GM19452 (cell line): ENCODE measurements around the gene POU3F3.

Experiments used
- ATAC-seq: cut with Tn5 transposase; IDR thresholded peaks from one replicate; pipeline ENCODE4 v1.9.1; 2021; ENCODE audit not compliant: unreplicated experiment

POU3F3 gene

GRCh38 chr2:104846786-104847585, 6.9 kb upstream of the POU3F3 start:
- ATAC-seq = no peak

- ATAC-seq = no peak
Observed at GRCh38 chr2:104847586-104848160, 6.2 kb upstream of the POU3F3 start.

- ATAC-seq = no peak
Observed at GRCh38 chr2:104848526-104848925, 5.4 kb upstream of the POU3F3 start.

GRCh38 chr2:104849101-104849500, 4.8 kb upstream of the POU3F3 start:
- no peak for ATAC-seq

- ATAC-seq = peak; percentile 46
Observed at GRCh38 chr2:104849618-104850141, 4.2 kb upstream of the POU3F3 start.

GRCh38 chr2:104850361-104851290, 3.3 kb upstream of the POU3F3 start:
- ATAC-seq = no peak

- no peak for ATAC-seq
Observed at GRCh38 chr2:104851291-104852089, 2.4 kb upstream of the POU3F3 start.

GRCh38 chr2:104852090-104852666, 1.7 kb upstream of the POU3F3 start:
- no peak for ATAC-seq

GRCh38 chr2:104854498-104855220, 744 bp downstream of the POU3F3 start:
- ATAC-seq = no peak

GRCh38 chr2:104855221-104856085, 1.5 kb downstream of the POU3F3 start:
- no peak for ATAC-seq

- no peak for ATAC-seq
Observed at GRCh38 chr2:104856086-104856972, 2.4 kb downstream of the POU3F3 start.

GRCh38 chr2:104856973-104857261, 3.0 kb downstream of the POU3F3 start:
- ATAC-seq = no peak

GRCh38 chr2:104857262-104858005, 3.5 kb downstream of the POU3F3 start:
- no peak for ATAC-seq

- ATAC-seq = no peak
Observed at GRCh38 chr2:104858006-104858978, 4.4 kb downstream of the POU3F3 start.

GRCh38 chr2:104859291-104859765, 5.4 kb downstream of the POU3F3 start:
- ATAC-seq = no peak
